Embryonic facial prominence (tissue), 1 donor: ENCODE measurements around the gene ETFB.

ENCODE experiments used
- DNase-seq: peaks from one replicate; pipeline ENCODE4 v3.0.0-alpha.2; 2016; ENCODE audit errors: extremely low spot score

ETFB gene

DNA sequence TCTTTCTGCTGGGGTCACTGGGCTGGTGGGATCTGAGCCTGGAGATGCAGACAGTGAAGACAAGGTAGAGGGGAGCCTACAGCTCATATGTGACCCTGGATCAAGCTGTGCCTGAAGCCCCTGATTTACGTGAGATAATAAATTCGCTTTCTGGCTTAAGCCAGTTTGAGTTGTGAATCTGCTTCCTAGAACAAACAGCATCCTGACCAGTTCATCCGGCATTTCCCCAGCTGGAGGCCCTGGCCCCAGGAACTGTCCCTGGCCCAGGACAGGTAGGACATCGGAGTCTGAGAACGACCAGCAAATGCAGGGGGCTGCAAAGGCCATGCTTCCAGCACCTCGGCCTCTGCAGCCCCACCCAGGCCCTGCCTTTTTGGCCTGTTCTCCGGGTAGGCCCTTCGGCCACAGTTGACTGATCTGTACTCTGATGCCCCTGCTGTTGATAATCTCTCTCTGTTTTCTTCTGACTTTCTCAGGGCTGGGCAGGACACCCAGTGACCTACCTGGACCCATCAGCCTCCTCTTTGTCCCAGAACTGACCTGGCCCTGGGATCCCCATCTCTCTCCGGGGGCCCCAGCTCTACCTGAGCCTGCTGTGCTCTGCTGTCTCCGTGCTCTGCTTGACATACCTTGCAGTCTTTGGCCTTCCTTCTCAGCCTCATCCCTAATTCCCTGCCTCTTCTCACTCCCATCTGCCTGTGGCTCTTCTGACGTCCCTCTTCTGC lies 14.8 kb downstream of the ETFB start:
- DNase-seq: no peak

DNA sequence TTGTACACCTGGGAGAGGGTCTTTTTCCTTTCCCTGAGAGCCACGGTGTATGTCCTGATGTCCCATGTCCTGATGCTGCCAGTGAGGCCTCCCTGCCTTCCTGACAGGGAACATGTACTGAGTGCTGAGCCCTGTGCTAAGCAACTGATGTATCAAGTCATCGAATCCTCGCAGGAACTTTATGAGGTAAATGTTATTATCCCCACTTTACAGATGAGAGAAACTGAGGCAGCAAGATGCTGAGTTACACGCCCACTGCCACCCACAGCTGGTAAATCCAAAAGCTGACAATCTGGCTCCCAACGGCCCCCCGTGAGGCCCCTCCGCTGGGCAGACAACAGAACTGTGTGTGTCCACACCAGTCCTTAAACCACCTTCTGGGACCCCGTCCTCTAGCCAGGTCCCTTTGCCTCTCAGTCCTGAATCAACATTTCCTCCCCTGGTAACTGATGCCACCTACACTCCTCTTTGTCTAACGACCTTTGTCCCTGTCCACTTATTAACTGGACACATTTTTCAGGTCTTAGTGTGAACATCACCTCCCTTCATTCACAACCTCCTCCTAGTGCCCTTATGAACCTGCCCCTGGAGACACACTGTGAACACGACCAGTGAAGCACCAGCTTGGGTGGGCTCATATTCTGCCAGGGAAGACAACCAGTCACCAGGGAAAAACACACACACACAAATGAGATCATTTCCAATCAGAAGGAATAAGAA lies 18.8 kb downstream of the ETFB start:
- no peak for DNase-seq

DNA sequence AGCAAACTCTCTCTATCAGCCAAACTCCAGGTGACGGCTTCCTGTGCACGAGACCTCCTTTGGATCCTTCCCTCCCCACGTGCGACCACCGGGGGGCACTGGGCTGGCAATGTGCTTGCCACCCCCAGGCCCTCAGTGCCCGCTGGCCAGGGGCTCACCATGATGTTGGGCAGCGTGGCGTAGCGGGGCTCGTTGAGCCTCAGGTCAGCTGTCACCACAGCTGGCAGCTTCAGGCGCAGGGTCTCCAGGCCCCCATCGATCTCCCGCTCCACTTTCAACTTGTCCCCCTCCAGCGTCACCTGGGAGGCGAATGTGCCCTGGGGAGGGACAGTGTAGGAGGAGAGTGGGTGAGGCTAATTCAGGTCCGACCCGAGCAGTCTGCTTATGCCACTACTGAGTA lies 19.4 kb downstream of the ETFB start:
- DNase-seq: no peak

DNA sequence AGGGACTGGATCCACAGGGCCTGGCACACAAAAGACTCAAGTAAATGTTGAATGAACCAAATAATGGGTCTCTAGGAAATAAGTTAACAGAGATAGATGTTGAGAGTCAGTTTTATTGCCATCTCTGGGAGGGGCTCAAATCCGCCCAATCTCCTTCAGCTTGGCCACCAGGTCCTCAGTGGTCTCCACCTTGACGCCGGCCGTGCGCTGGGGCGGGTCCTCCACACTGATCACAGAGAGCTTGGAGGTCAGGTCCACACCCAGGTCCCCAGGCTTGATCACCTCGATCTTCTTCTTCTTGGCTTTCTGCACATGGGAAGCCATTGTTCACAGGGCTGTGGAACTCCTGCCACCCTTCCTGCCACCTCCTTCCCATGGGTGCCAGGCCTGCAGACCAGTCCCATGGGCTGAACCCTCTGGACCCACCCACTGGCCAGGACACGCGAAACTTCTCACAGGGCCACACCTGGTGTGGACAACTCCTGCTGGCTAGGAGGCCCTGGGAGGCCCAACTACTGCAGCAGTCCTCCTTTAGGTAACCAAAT lies 21.0 kb downstream of the ETFB start:
- DNase-seq: no peak

DNA sequence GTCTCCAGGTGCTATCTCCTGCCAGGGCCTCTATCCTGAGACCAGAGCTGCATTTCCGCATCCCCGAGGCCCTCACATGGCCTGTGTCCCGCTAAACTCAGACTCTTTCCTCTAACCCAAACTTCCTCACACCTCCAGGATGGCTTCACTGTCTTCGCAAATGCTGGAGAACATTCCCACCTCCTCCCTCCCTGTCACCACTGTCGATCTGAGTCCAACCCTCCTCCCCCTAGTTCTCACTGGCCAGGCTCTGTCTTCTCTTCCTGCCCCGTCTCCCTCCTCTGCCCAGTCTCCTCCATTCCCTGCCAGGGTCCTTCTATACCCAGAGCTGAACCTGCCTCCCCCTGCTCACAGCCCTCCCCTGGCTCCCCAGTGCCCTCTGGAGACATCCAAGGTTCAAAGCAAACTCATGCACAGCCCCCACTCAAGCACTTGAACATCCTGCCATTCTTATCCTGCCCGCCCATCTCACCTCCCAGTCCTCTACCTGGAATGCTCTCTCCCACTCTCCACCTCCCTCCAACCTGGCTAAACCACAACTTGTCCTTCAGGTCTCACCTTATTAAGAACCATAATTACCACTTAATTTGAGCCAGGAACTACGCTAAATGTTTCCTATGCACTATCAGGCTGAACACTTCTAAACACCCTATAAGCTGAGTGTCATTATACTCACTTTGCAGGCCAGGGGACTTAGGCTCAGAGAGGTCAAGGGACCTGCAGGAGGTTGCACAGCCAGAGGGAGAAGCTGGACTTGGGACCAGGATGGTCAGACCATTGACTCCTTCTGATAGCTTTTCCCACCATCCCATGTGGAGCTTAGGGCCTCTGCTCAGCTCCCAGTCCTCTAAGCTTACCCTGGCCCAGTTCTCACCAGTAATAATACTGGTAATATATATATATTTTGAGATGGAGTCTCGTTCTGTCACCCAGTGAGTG lies 23.3 kb downstream of the ETFB start:
- DNase-seq: no peak

DNA sequence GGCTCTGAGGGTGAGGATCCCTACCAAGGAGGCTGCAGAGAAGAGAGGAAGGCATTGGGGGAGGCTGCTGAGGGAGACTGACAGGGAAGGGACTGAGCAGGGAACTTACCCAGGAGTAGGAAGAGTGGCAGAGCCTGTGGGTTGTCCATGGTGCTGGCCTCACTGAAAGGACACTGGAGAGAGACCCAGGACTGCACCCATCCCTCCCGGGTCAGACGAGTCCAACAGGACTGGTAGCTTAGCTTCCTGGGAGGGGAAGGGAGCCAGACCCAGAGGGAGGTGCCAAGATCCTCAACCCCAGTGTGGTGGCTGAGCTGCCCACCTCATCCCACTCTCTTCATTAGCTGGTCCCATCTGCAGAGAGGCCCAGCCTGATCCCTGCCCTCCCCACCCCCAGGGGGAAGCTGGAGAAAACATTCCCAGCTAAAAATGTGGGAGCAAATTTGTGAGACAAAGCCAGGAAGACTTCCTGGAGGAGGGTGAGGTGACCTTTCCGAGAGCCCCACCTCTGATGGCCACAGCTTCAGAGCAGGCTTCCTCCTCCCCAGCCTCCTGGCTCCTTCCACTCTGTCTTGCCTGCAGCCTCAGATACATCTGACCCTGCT lies 24.1 kb downstream of the ETFB start, which contains the start of gene VSIG10L:
Gene VSIG10L, minus strand, starts transcription at position 164 of the 605 bp plus-strand sequence. Its CDS starts 15 bp downstream, at position 149.
- DNase-seq: no peak

DNA sequence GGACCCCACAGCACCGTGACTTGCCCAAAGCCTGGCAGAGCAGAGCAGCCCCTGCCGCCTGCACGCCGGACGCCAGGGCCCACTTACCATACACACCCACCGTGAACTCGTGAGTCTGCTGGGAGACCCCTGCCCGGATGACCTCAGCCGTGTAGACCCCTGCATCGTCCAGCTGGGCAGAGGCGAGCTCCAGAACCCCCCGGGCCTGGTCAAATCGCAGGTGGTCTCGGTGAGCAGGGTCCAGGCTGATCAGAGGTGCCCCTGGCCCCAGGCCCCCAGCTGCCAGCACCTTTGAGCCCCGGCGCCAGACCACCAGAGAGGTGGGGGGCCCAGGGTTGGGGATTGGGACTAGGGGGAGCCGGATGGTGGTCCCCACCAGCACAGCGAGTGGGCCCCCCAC lies 25.1 kb downstream of the ETFB start:
- no peak for DNase-seq

DNA sequence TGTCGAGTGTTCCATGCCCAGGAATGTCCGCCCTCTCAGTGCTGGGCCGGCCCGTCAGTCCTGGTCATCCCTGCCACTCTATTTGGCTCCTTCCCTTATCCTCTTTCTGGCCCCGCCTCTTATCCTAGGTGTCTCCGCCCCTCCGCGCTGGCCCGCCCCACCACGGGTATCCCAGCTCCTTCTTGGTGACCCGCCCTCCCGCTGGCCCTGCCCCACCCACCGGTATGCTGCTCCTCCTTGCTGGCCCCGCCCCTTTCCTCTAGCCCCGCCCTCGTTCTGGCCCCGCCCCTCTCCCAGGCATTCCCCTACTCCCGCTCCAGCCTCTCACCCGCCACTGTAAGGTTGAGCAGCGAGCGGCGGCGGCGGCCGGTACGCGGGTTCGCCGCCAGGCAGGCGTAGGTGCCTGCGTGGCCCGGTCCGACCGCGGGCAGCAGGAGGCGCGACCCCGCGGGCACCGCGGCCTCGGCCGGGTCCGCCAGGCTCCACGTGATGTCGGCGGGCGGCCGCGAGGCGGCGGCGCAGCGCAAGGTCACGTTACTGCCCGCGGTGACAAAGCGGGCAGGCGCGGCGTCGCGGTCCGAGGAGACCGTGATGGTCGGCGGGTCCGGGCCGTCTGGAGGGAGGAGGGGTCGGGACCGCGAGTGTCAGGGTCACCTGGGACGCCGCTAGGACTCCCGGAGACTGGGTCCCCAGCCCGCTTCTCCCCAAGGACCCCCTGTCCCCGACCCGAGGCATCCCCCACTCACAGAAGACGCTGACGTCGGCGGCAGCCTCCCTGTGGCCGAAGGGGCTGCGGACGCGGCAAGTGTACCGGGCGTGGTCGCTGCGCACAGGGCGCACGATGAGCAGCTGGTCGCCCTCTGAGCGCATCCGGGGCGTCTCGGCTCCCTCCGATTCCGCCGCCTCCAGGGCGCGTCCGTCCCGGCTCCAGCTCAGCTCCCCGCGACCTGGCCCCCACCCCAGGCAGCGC lies 26.2 kb downstream of the ETFB start:
- peak; percentile 86 for DNase-seq

DNA sequence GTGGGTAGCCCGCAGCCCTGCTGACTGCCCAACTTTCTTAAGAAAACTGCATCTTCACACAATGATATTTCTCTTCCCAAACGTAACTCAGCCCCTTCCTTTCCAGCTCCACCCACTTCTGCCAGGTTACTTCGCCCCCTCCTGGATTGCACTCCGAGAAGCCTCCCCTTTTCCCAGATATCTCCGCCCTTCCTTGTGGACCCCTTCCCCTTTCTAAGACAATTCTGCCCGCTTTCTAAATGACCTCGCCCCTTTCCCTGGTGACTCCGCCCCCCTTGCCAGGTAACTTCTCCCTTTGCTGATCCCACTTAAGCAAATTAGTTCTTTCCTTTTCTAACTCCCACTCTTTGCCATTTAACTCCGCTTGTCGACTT lies 26.9 kb downstream of the ETFB start:
- DNase-seq: peak; percentile 29

DNA sequence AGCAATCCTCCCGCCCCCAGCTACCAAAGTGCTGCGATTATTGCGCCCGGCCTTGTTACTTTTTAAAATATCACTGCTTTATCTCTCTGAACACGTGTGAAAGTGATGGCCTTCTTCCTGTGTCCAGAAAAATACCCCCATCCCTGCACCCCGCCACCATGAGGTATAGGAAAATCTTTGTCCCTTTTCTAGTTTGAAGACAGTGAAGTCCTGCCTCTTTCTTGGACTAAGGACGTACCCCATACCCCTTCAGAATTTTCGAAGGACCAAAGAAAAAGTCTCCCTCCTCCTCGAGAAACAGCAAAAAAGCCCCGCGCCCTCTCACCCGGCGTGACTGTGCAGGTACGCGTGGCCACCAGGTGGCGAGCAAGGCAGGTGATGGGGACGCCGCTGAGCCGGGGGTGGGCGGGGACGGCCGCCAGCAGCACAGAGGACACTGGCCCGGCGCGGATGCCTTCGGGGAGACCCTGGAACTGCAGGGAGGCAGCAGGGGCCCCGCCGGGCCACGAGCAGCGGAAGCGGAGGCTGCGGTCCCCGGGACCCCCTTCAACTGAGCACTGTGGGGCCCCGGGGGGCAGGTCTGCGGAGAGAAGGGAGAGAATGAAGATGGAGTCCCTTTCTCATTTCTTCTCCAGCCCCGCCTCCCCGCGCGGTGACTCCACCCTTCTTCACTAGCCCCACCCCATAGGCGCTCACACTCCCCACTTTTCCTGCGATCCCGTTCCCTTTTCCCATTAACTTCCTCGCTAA lies 27.4 kb downstream of the ETFB start:
- DNase-seq: peak; percentile 64

DNA sequence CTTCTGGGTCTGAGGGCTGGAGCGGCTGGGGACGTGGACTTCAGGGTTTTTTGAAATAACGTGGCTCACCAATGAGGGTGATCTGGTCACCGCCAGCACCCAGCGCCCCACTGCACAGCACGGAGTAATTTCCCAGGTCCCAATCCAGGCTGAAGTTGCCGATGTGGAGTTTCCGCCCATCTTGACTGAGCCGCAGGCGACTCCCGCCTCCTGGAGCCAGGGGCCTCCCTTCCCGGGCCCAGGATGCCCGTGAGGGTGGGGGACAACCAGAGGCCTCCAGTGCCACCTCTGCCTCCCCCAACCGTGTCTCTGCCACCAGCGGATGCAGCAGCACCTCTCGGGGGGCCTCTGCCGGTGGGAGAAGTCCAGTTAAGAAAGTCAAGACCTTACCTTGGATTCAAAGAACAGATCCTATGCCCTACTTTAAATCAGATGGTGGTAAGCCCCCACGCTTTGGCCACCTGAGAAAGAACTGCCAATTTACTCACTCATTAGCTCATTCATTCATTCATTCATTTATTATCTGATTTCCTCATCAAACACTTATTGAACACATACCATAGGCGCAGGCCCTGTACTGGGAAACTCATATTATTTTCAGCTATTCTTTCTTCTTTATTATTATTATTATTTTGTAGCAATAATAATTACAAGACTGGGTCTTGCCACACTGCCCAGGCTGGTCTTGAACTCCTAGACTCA lies 28.2 kb downstream of the ETFB start:
- DNase-seq: no peak

DNA sequence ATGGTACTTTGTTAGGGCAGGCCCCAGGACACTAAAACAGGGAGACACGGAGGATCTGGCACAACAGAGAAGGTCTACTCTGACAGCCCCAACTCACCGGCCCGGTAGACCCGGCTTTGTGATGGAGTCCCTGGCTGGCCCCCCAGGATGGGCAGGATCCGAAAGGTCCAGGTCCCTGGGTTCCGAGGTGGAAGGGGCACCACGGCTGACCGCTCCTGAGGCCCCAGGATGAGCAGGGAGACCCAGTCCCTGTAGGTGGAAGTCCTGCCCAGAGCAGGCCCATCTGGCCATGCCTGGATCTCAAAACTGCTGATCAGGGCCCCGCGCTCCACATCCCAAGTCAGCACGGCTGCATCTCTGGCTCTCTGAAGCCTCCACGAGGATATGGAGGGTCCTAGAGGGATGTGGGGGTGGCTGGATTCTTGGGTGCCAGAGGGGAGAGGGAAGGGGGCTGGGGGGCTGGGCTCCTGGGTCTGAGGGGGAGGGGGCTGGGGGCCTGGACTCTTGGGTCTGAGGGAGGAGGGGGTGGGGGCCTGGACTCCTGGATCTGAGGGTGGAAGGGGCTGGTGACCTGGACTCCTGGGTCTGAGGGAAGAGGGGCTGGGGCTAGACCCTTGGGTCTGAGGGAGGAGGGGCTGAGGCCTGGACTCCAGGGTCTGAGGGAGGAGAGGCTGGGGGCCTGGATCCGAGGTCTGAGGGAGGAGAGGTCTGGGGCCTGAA lies 28.9 kb downstream of the ETFB start:
- no peak for DNase-seq

DNA sequence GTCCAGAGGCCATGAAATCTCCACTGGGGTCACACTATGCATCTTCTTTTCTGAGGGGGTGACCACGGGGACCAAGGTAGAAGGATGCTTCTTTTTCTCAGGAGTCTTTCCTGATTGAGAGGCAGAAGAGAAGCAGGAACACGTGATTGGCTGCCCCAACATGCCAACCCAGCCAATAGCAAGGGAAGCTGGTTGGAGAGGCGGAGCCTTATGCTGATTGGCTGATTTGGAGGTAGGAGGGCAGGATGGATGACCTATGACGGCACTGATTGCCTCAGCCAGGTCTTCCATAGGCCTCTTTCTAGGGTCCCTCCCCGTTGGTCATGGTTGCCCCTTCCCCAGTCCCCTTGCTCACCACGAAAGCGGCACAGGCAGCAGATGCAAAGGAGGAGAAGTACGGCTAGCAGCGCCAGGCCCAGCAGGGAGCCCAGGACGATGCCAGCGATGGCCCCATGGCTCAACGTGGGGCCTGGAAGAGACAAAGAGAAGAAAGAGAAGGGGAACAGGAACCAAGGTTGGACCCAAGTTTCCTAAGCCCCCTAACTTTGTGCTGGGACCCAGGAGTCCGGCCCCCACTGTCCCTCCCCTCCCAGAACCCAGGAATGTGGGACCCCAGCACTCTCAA lies 32.2 kb downstream of the ETFB start:
- no peak for DNase-seq

DNA sequence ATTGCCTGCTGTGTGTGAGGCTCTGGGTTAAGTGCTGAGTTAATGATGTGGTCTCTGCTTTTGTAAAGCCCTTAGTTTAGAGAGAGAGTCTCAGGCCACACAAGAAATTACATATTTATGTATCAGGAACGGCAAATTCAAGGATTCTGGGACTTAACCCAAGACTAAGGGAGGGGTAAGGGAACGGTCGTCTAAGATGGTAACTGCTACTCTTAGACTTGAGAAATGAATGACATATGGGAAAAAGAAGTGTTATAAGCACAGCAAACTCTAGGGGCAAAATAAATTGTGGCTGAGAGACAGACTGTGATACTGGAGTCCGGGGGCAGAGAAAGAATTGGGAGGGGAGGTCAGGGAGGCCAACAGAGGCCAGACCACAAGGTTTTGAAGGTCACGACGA lies 34.5 kb downstream of the ETFB start:
- DNase-seq: no peak

DNA sequence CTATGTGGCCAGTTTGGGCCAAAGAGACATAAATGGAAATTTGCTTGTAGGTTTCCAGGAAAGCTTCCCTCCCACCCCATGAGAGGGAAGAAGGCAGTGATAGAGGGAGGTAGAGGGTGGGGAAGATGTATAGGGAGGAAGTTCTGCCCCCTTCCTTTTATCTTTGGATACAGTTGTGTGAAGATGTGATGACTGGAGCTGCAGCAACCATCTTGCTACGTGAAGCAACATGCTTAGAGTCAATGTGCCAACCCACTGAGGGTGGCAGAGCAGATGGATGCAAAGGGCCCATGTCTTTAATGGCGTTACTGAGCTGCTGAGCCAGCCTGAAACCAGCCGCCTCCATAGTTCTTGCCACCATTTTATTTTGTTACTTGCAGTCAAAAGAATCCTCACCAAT lies 35.0 kb downstream of the ETFB start:
- DNase-seq: no peak

DNA sequence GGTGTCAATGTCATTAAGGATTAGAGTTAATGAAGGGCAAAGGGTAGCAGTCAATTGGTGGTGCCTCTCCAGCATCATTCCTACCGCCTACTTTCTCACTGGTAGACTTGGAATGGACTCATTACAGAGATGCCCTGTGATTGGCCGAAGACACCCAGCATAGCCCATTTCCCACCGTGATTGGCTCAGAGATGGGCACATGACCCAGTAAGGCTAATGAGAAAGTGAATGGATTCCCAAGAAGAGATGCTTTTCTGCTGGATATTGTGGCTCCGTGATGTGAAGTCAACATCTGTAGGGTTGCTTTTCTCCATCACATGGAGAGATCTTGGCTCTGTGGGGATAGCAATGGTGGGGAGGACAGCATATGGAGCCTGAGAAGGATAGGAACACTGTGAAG lies 35.8 kb downstream of the ETFB start:
- DNase-seq: no peak

DNA sequence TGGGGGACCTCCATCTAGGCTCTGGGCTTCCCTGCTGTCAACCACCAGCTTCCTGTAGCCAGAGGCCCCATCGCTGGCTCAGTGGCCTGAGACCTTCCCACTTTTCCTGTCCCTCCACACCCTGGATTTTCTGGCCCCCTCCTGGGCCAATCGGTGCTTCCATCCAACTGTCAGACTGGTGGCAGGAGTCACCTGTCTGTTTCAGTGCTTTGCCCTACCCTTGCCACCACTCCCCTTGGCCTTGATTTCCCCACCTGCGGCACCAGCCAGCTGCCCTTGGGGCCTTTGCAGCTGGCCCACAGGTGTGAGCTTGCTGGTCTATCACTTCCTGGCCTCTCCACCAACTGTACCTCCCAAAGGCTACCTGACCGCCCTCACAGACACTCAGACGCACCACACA lies 36.8 kb downstream of the ETFB start:
- DNase-seq: no peak
